ENCODE measurements around the gene SCARB1. TPM values are rescaled to one million over a fixed set of nuclear protein-coding genes. Genes with fewer than 3 reads are reported as not detected.
A peak's percentile ranks its signal among the peaks of the same experiment; 100 is the strongest.

The SCARB1 gene
- total and polyA plus RNA-seq, 9 donors = 20.8 to 1,262 (median 81.7) TPM

- no peak overlapping the region for H3K27ac ChIP-seq
- no peaks in the 10 kb centered on the region for H3K36me3 ChIP-seq
- intact Hi-C loops (cut with DNase I) = no loop called here
- H3K4me1 ChIP-seq (ENCODE audit: insufficient read depth) = no peaks in the 10 kb centered on the region
- WGBS, 3 donors = 90 to 95% (median 93%) methylated on average over 13 of the region's 13 CpGs
- no peaks in the 10 kb centered on the region for H3K9me3 ChIP-seq
- H3K27me3 ChIP-seq = no peaks in the 10 kb centered on the region
- no peak for TF ChIP-seq EP300 (IDR thresholded peaks at IDR 0.05)
- no peak for TF ChIP-seq CTCF (IDR thresholded peaks at IDR 0.05)
- no peak for TF ChIP-seq POLR2A (IDR thresholded peaks at IDR 0.05)
- no peak for DNase-seq
- H3K4me3 ChIP-seq = no peak overlapping the region
Observed at GRCh38 chr12:124792156-124792555, 71.5 kb downstream of the SCARB1 start.

DNA sequence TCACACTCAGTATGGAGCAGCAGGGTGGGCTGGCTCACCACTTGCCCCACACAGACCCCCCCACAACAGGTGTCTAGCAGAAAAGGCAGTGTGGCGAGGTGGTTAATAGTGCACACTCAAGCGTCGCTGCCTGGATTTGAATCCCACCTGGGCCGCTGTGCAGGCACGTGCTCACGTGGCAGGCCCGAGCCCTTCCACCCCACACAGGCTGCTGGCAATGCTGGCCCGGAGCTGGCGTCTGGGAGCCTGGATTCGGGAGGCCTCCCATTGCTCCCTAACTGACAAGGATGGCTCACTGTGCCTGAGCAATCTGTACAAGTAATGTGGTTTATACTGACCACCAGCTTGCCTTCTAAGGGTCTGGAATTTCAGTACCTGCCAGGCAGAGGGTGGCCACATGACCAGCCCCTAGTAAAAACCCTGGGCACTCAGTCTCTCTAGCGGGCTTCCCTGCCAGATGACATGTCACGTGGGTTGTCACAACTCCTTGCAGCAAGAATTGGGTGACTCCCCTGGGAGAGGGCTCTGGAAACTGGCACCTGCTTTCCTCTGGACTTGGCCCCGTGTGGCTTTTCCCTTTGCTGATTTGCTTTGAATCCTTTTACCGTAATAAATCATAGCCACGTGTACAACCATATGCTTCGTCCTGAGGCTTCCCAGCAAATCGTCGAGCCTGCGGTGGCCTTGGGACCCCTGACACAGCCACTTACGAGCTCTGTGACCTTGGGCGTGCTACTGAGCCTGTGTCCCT is 72.8 kb downstream of the SCARB1 start:
- no peak overlapping the region for H3K27ac ChIP-seq
- 82 to 87% (median 85%) methylated on average over 21 of the region's 21 CpGs for WGBS, 3 donors
- DNase-seq = no peak
- H3K4me3 ChIP-seq = no peak overlapping the region
- H3K36me3 ChIP-seq = no peaks in the 10 kb centered on the region
- intact Hi-C loops (cut with DNase I) = no loop called here
- no peaks in the 10 kb centered on the region for H3K9me3 ChIP-seq
- no peaks in the 10 kb centered on the region for H3K27me3 ChIP-seq
- H3K4me1 ChIP-seq (ENCODE audit: insufficient read depth) = no peaks in the 10 kb centered on the region
- no peak for TF ChIP-seq EP300 (IDR thresholded peaks at IDR 0.05)
- no peak for TF ChIP-seq CTCF (IDR thresholded peaks at IDR 0.05)
- no peak for TF ChIP-seq POLR2A (IDR thresholded peaks at IDR 0.05)

DNA sequence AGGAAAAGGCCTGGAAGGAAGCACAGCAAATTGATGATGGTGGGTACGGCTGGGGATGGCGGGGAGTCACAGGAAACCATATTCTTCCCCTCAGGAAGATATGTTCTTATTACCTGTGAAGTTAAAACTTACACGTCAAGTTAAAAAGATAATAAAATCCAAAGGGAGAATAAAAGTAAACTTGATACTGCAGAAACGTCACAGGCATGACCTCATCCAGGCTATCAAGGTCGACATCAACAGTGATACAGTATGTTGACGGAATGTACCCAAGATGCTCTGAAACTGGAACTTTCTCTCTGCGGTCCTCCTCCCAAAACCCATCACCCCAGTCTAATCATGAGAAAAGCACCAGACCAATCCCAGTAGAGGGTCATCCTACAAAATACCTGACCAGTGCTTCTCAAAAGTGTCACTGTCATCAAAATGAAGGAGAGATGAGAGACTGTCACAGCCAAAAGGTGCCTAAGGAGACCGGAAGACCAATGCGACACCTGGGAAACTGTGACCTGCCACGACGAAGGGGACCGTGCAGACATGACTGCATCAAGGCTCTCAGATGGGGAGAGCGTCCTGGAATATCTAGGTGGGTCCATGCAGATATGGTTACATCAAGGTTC is 74.6 kb downstream of the SCARB1 start:
- Histone ChIP-seq H3K4me1 (ENCODE audit: insufficient read depth) (no peaks in the 10 kb centered on the region), H3K9me3 (no peaks in the 10 kb centered on the region), H3K36me3 (no peaks in the 10 kb centered on the region), H3K27me3 (no peaks in the 10 kb centered on the region), H3K4me3 (no peak overlapping the region), H3K27ac (no peak overlapping the region)
- intact Hi-C loops (cut with DNase I) = no loop called here
- TF ChIP-seq EP300 (IDR thresholded peaks at IDR 0.05) = no peak
- TF ChIP-seq CTCF (IDR thresholded peaks at IDR 0.05) = no peak
- no peak for TF ChIP-seq POLR2A (IDR thresholded peaks at IDR 0.05)
- no peak for DNase-seq
- WGBS, 3 donors = 89 to 96% (median 92%) methylated on average over 13 of the region's 13 CpGs

DNA sequence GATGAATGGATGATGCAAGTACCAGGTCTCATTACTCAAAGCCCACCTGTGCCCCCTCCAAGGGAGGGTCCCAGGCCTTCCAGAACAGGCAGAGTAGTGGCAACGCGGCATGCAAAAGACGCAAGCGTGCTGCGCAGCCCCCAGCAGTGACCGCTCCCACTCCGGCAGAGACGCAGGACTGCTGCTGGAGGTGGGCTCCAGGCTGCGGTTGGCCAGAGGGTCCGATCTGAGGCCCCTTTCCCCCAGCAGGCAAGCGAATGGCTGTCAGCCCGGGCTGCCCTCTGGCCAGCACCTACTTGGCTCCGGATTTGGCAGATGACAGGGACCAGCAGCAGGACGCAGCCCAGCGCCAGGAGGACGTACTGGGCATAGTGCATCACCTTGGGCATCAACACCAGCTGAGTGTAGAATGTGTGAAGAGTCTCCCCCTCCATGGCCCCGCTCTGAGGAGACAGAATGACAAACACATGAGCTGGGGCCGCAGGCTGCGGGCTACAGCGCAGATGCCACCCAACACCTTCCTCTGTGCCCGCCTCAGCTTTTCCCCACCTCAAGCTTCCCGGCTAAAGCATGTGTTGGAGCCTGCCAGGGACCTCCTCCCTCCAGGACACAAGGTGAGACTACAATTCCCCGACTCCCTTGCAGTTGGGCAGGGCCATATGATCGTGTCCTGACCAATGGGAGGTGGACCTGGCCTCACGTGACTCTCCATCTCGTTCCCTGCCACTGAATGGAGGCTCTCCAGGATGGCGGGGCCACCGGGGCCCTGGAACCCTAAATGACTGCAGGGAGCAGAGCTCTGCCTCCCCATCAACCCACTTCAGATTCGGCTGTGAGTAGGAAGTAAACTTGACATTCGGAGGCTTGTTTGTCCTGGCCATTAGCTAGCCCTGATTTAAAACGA is 77.4 kb downstream of the SCARB1 start:
- 62 to 75% (median 74%) methylated on average over 25 to 31 of the region's 31 CpGs for WGBS, 3 donors
- intact Hi-C loops (cut with DNase I) = no loop called here
- H3K27ac ChIP-seq = no peak overlapping the region
- no peaks in the 10 kb centered on the region for H3K27me3 ChIP-seq
- no peaks in the 10 kb centered on the region for H3K9me3 ChIP-seq
- H3K36me3 ChIP-seq = no peaks in the 10 kb centered on the region
- peak overlapping the region; percentile 20 for H3K4me3 ChIP-seq
- peak in 1 of 5 donors; percentile 65 for DNase-seq
- no peak for TF ChIP-seq POLR2A (IDR thresholded peaks at IDR 0.05)
- H3K4me1 ChIP-seq (ENCODE audit: insufficient read depth) = no peaks in the 10 kb centered on the region
